ENCODE results near the gene ZNF107. TPM values are rescaled to one million over a fixed set of nuclear protein-coding genes. Genes with fewer than 3 reads are reported as not detected.
"Not testable (repeated sequence)": the region's sequence is repeated elsewhere in the genome, so short reads cannot be mapped to it uniquely, and the experiment has no call there.

The ZNF107 gene
- total RNA-seq, 1 experiment from 2014 or later, result 13.0 TPM

DNA sequence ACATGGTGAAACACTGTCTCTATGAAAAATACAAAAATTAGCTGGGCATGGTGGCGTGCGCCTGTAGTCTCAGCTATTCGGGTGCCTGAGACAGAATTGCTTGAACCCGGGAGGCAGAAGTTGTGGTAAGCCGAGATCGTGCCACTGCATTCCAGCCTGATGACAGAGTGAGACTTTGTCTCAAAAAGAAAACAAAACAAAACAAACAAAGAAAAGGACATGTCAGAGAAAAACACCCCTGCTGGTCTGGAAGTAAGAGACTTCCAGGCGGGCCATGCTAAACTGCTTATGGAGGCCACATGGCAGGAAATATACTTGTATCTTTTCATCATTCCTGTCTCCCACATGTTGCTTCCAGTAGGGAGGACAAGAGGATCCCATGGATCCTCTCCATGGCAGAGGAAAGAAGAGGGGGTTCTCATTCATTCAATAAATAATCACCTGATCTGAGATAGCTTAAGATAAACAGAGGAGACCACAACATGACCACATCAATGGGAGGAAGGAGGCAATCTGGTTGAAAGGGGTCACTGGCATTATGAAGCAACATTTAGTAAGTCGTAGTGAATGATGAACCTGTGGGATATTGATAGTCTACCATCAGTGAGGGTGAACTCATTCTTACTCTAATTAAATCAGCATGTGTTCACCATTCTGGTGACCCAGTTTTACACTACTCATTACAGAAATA lies 67.8 kb downstream of the ZNF107 start:
- Histone ChIP-seq H3K36me3 (ENCODE audit: control insufficient read depth, insufficient read depth, low read length) (no peaks in the 10 kb centered on the region), H3K27me3 (replicated peaks; ENCODE audit: control insufficient read depth, insufficient read depth, low read length) (no peaks in the 10 kb centered on the region), H3K9me3 (peaks cover 19% of the 10 kb centered on the region), H3K4me1 (no peaks in the 10 kb centered on the region), H3K4me3 (ENCODE audit: low read depth, low read length) (no peak overlapping the region)
- no peaks in the 10 kb centered on the region for H3K4me1 Mint-ChIP-seq (ENCODE audit: low read depth, unreplicated experiment)
- no TSS peak for BruUV-seq (replicated peaks)
- ChIA-PET CTCF (no interaction called here), POLR2A (no interaction called here)
- TF ChIP-seq, protein P1, sequence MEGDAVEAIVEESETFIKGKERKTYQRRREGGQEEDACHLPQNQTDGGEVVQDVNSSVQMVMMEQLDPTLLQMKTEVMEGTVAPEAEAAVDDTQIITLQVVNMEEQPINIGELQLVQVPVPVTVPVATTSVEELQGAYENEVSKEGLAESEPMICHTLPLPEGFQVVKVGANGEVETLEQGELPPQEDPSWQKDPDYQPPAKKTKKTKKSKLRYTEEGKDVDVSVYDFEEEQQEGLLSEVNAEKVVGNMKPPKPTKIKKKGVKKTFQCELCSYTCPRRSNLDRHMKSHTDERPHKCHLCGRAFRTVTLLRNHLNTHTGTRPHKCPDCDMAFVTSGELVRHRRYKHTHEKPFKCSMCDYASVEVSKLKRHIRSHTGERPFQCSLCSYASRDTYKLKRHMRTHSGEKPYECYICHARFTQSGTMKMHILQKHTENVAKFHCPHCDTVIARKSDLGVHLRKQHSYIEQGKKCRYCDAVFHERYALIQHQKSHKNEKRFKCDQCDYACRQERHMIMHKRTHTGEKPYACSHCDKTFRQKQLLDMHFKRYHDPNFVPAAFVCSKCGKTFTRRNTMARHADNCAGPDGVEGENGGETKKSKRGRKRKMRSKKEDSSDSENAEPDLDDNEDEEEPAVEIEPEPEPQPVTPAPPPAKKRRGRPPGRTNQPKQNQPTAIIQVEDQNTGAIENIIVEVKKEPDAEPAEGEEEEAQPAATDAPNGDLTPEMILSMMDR (IDR thresholded peaks at IDR 0.05; ENCODE audit: insufficient read depth in 1 of 2, low read depth in 1 of 2, low read length in 1 of 2, severe bottlenecking in 1 of 2, unreplicated experiment in 1 of 2), result no peak
- no peaks in the 10 kb centered on the region for H3K36me3 Mint-ChIP-seq (ENCODE audit: insufficient read depth, unreplicated experiment)
- no peak overlapping the region for H3K4me3 Mint-ChIP-seq (ENCODE audit: unreplicated experiment)
- no peaks in the 10 kb centered on the region for H3K27me3 Mint-ChIP-seq (ENCODE audit: insufficient read depth, unreplicated experiment)
- intact Hi-C loops (cut with micrococcal nuclease; ENCODE audit: unreplicated experiment), result no loop called here
- H3K27ac Mint-ChIP-seq (ENCODE audit: unreplicated experiment), result no peak overlapping the region
- DNase-seq, result no peak
- H3K9me3 Mint-ChIP-seq (ENCODE audit: unreplicated experiment), result no peaks in the 10 kb centered on the region

DNA sequence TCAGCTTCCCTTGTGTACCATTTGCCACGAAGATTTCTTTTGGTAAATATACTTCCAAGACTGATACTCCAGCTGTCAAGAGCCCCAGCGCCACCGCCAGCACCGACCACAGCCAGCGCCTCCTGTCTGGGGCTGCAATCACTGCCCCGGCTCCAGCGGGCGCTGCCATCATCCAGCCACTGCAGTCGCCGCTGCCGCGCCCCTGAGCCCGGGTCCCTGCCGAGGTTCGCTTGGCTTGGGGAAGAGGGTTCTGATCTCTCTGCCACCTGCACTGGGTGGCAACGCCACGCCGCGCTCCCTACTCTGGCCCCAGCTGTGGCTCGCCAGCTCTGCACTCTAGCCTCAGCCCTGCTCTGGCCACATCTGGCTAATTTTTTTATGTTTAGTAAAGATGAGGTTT lies 70.6 kb downstream of the ZNF107 start:
- H3K4me3 ChIP-seq (ENCODE audit: low read depth, low read length), result no peak overlapping the region
- Mint-ChIP-seq H3K4me1 (ENCODE audit: low read depth, unreplicated experiment) (no peaks in the 10 kb centered on the region), H3K27ac (ENCODE audit: unreplicated experiment) (no peak overlapping the region), H3K4me3 (ENCODE audit: unreplicated experiment) (no peak overlapping the region), H3K36me3 (ENCODE audit: insufficient read depth, unreplicated experiment) (no peaks in the 10 kb centered on the region), H3K27me3 (ENCODE audit: insufficient read depth, unreplicated experiment) (no peaks in the 10 kb centered on the region), H3K9me3 (ENCODE audit: unreplicated experiment) (no peaks in the 10 kb centered on the region)
- intact Hi-C loops (cut with micrococcal nuclease; ENCODE audit: unreplicated experiment), result no loop called here
- H3K9me3 ChIP-seq, result peaks cover 17% of the 10 kb centered on the region
- H3K4me1 ChIP-seq, result no peaks in the 10 kb centered on the region
- H3K36me3 ChIP-seq (ENCODE audit: control insufficient read depth, insufficient read depth, low read length), result no peaks in the 10 kb centered on the region
- no peak for DNase-seq
- CTCF ChIA-PET, result no interaction called here
- POLR2A ChIA-PET, result no interaction called here
- no TSS peak for BruUV-seq (replicated peaks)
- H3K27me3 ChIP-seq (replicated peaks; ENCODE audit: control insufficient read depth, insufficient read depth, low read length), result no peaks in the 10 kb centered on the region
- TF ChIP-seq, protein P1 (IDR thresholded peaks at IDR 0.05; ENCODE audit: insufficient read depth in 1 of 2, low read depth in 1 of 2, low read length in 1 of 2, severe bottlenecking in 1 of 2, unreplicated experiment in 1 of 2), result no peak

DNA sequence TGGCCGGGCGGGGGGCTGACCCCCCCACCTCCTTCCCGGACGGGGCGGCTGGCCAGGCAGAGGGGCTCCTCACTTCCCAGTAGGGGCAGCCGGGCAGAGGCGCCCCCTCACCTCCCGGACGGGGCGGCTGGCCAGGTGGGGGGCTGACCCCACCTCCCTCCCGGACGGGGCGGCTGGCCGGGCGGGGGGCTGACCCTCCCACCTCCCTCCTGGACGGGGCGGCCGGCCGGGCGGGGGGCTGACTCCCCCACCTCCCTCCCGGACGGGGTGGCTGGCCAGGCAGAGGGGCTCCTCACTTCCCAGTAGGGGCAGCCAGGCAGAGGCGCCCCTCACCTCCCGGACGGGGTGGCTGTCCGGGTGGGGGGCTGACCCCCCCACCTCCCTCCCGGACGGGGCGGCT lies 72.5 kb downstream of the ZNF107 start:
- POLR2A ChIA-PET; intact Hi-C loops (cut with micrococcal nuclease; ENCODE audit: unreplicated experiment); H3K4me3 Mint-ChIP-seq (ENCODE audit: unreplicated experiment); H3K4me3 ChIP-seq (ENCODE audit: low read depth, low read length); H3K4me1 Mint-ChIP-seq (ENCODE audit: low read depth, unreplicated experiment); H3K36me3 Mint-ChIP-seq (ENCODE audit: insufficient read depth, unreplicated experiment); H3K27me3 Mint-ChIP-seq (ENCODE audit: insufficient read depth, unreplicated experiment); H3K9me3 Mint-ChIP-seq (ENCODE audit: unreplicated experiment); H3K27me3 ChIP-seq (replicated peaks; ENCODE audit: control insufficient read depth, insufficient read depth, low read length); DNase-seq; H3K36me3 ChIP-seq (ENCODE audit: control insufficient read depth, insufficient read depth, low read length); H3K27ac Mint-ChIP-seq (ENCODE audit: unreplicated experiment); CTCF ChIA-PET; H3K4me1 ChIP-seq; BruUV-seq (replicated peaks): not testable (repeated sequence)
- peaks cover 14% of the 10 kb centered on the region; the same call in 1 of the 2 replicates for H3K9me3 ChIP-seq

GRCh38 chr7:64738953-64739352 lies 73.0 kb downstream of the ZNF107 start:
- H3K9me3 Mint-ChIP-seq (ENCODE audit: unreplicated experiment); H3K27me3 ChIP-seq (replicated peaks; ENCODE audit: control insufficient read depth, insufficient read depth, low read length); H3K4me1 Mint-ChIP-seq (ENCODE audit: low read depth, unreplicated experiment); H3K4me3 ChIP-seq (ENCODE audit: low read depth, low read length); H3K4me3 Mint-ChIP-seq (ENCODE audit: unreplicated experiment); H3K27ac Mint-ChIP-seq (ENCODE audit: unreplicated experiment); intact Hi-C loops (cut with micrococcal nuclease; ENCODE audit: unreplicated experiment); H3K27me3 Mint-ChIP-seq (ENCODE audit: insufficient read depth, unreplicated experiment); DNase-seq; H3K36me3 ChIP-seq (ENCODE audit: control insufficient read depth, insufficient read depth, low read length); H3K4me1 ChIP-seq; BruUV-seq (replicated peaks); CTCF ChIA-PET; POLR2A ChIA-PET; H3K36me3 Mint-ChIP-seq (ENCODE audit: insufficient read depth, unreplicated experiment): not testable (repeated sequence)
- peaks cover 14% of the 10 kb centered on the region; the same call in 1 of the 2 replicates for H3K9me3 ChIP-seq

All from Caco-2 (cell line).